ENCODE results near the gene POFUT1.
"Not testable (repeated sequence)": the region's sequence is repeated elsewhere in the genome, so short reads cannot be mapped to it uniquely, and the experiment has no call there.

The POFUT1 gene

GRCh38 chr20:32207626-32208498, at the start of gene POFUT1, which contains the start of gene PLAGL2:
Gene POFUT1, plus strand, starts transcription at chr20:32207880. Its CDS starts 62 bp downstream, at chr20:32207942.
Gene PLAGL2, minus strand, starts transcription at chr20:32207743. Its CDS starts 5,565 bp downstream, at chr20:32202178.
- H3K9me3 Mint-ChIP-seq, result no peaks in the 10 kb centered on the region
- peak within 1 kb of the TSS; percentile 97 for H3K27ac Mint-ChIP-seq
- H3K4me1 Mint-ChIP-seq (ENCODE audit: low read depth), result peaks cover 82% of the 10 kb centered on the region
- peak within 1 kb of the TSS; percentile 100 for H3K4me3 Mint-ChIP-seq
- peaks cover 81% of the 10 kb centered on the region for H3K36me3 Mint-ChIP-seq (ENCODE audit: low read depth)
- no peaks in the 10 kb centered on the region for H3K27me3 Mint-ChIP-seq

GRCh38 chr20:32158351-32158750, 49.3 kb upstream of the POFUT1 start:
- Mint-ChIP-seq H3K4me3 (no peak overlapping the region), H3K9me3 (no peaks in the 10 kb centered on the region), H3K27ac (no peak overlapping the region), H3K4me1 (ENCODE audit: low read depth) (peaks cover 13% of the 10 kb centered on the region), H3K27me3 (no peaks in the 10 kb centered on the region), H3K36me3 (ENCODE audit: low read depth) (peaks cover 69% of the 10 kb centered on the region)

GRCh38 chr20:32158943-32159660, 48.6 kb upstream of the POFUT1 start:
- no peaks in the 10 kb centered on the region for H3K27me3 Mint-ChIP-seq
- no peaks in the 10 kb centered on the region for H3K9me3 Mint-ChIP-seq
- H3K36me3 Mint-ChIP-seq (ENCODE audit: low read depth), result peaks cover 73% of the 10 kb centered on the region
- peaks cover 13% of the 10 kb centered on the region for H3K4me1 Mint-ChIP-seq (ENCODE audit: low read depth)
- no peak overlapping the region for H3K27ac Mint-ChIP-seq
- H3K4me3 Mint-ChIP-seq, result no peak overlapping the region

- no peak overlapping the region for H3K4me3 Mint-ChIP-seq
- H3K36me3 Mint-ChIP-seq (ENCODE audit: low read depth), result peaks cover 79% of the 10 kb centered on the region
- no peaks in the 10 kb centered on the region for H3K9me3 Mint-ChIP-seq
- H3K4me1 Mint-ChIP-seq (ENCODE audit: low read depth), result peaks cover 13% of the 10 kb centered on the region
- no peak overlapping the region for H3K27ac Mint-ChIP-seq
- no peaks in the 10 kb centered on the region for H3K27me3 Mint-ChIP-seq
Observed at GRCh38 chr20:32159766-32160221, 47.9 kb upstream of the POFUT1 start.

- Mint-ChIP-seq H3K4me3 (no peak overlapping the region), H3K27ac (no peak overlapping the region), H3K9me3 (no peaks in the 10 kb centered on the region), H3K27me3 (no peaks in the 10 kb centered on the region), H3K36me3 (ENCODE audit: low read depth) (peaks cover 78% of the 10 kb centered on the region), H3K4me1 (ENCODE audit: low read depth) (peaks cover 9% of the 10 kb centered on the region)
Observed at GRCh38 chr20:32160341-32160740, 47.3 kb upstream of the POFUT1 start.

GRCh38 chr20:32162351-32162750, 45.3 kb upstream of the POFUT1 start:
- Mint-ChIP-seq H3K4me3 (no peak overlapping the region), H3K9me3 (no peaks in the 10 kb centered on the region), H3K36me3 (ENCODE audit: low read depth) (peaks cover 81% of the 10 kb centered on the region), H3K27me3 (no peaks in the 10 kb centered on the region), H3K27ac (no peak overlapping the region), H3K4me1 (ENCODE audit: low read depth) (peaks cover 7% of the 10 kb centered on the region)

GRCh38 chr20:32163951-32164350, 43.7 kb upstream of the POFUT1 start:
- Mint-ChIP-seq H3K4me3 (no peak overlapping the region), H3K36me3 (ENCODE audit: low read depth) (peaks cover 72% of the 10 kb centered on the region), H3K9me3 (no peaks in the 10 kb centered on the region), H3K27ac (no peak overlapping the region), H3K4me1 (ENCODE audit: low read depth) (peaks cover 1% of the 10 kb centered on the region), H3K27me3 (no peaks in the 10 kb centered on the region)

GRCh38 chr20:32164984-32165735, 42.5 kb upstream of the POFUT1 start:
- Mint-ChIP-seq H3K27ac (no peak overlapping the region), H3K4me1 (ENCODE audit: low read depth) (no peaks in the 10 kb centered on the region), H3K36me3 (ENCODE audit: low read depth) (peaks cover 62% of the 10 kb centered on the region), H3K27me3 (no peaks in the 10 kb centered on the region), H3K4me3 (no peak overlapping the region), H3K9me3 (no peaks in the 10 kb centered on the region)

- H3K36me3 Mint-ChIP-seq (ENCODE audit: low read depth), result peaks cover 54% of the 10 kb centered on the region
- no peaks in the 10 kb centered on the region for H3K4me1 Mint-ChIP-seq (ENCODE audit: low read depth)
- no peak overlapping the region for H3K27ac Mint-ChIP-seq
- H3K4me3 Mint-ChIP-seq, result no peak overlapping the region
- no peaks in the 10 kb centered on the region for H3K27me3 Mint-ChIP-seq
- no peaks in the 10 kb centered on the region for H3K9me3 Mint-ChIP-seq
Observed at GRCh38 chr20:32165836-32166545, 41.7 kb upstream of the POFUT1 start.

- H3K27ac Mint-ChIP-seq, result no peak overlapping the region
- no peaks in the 10 kb centered on the region for H3K4me1 Mint-ChIP-seq (ENCODE audit: low read depth)
- no peak overlapping the region for H3K4me3 Mint-ChIP-seq
- H3K27me3 Mint-ChIP-seq, result no peaks in the 10 kb centered on the region
- H3K9me3 Mint-ChIP-seq, result no peaks in the 10 kb centered on the region
- H3K36me3 Mint-ChIP-seq (ENCODE audit: low read depth), result peaks cover 39% of the 10 kb centered on the region
Observed at GRCh38 chr20:32167552-32167951, 40.1 kb upstream of the POFUT1 start.

- no peak overlapping the region for H3K27ac Mint-ChIP-seq
- no peaks in the 10 kb centered on the region for H3K9me3 Mint-ChIP-seq
- H3K4me3 Mint-ChIP-seq, result no peak overlapping the region
- peaks cover 33% of the 10 kb centered on the region for H3K36me3 Mint-ChIP-seq (ENCODE audit: low read depth)
- no peaks in the 10 kb centered on the region for H3K4me1 Mint-ChIP-seq (ENCODE audit: low read depth)
- H3K27me3 Mint-ChIP-seq, result no peaks in the 10 kb centered on the region
Observed at GRCh38 chr20:32168184-32168910, 39.3 kb upstream of the POFUT1 start.

- H3K36me3 Mint-ChIP-seq (ENCODE audit: low read depth); H3K9me3 Mint-ChIP-seq; H3K4me3 Mint-ChIP-seq; H3K27me3 Mint-ChIP-seq; H3K4me1 Mint-ChIP-seq (ENCODE audit: low read depth); H3K27ac Mint-ChIP-seq: not testable (repeated sequence)
Observed at GRCh38 chr20:32177696-32178095, 30.0 kb upstream of the POFUT1 start.

- peaks cover 5% of the 10 kb centered on the region for H3K36me3 Mint-ChIP-seq (ENCODE audit: low read depth)
- H3K9me3 Mint-ChIP-seq, result no peaks in the 10 kb centered on the region
- H3K4me1 Mint-ChIP-seq (ENCODE audit: low read depth), result no peaks in the 10 kb centered on the region
- no peaks in the 10 kb centered on the region for H3K27me3 Mint-ChIP-seq
- H3K4me3 Mint-ChIP-seq, result no peak overlapping the region
- no peak overlapping the region for H3K27ac Mint-ChIP-seq
Observed at GRCh38 chr20:32179515-32179914, 28.2 kb upstream of the POFUT1 start.

- Mint-ChIP-seq H3K9me3 (no peaks in the 10 kb centered on the region), H3K27ac (no peak overlapping the region), H3K4me1 (ENCODE audit: low read depth) (no peaks in the 10 kb centered on the region), H3K36me3 (ENCODE audit: low read depth) (peaks cover 5% of the 10 kb centered on the region), H3K4me3 (no peak overlapping the region), H3K27me3 (no peaks in the 10 kb centered on the region)
Observed at GRCh38 chr20:32179934-32180333, 27.7 kb upstream of the POFUT1 start.

Measured in stimulated activated naive CD8-positive, alpha-beta T cell treated with anti-CD3 and anti-CD28 coated beads, Interleukin-15, Interleukin-2, amounts not matched to agents 100 ng/mL and 50 ng/mL, for 24 hours (primary cell).